ENCODE results near the gene P2RY12. TPM values are rescaled to one million over a fixed set of nuclear protein-coding genes. Genes with fewer than 3 reads are reported as not detected.

Gene P2RY12
- total RNA-seq, 4 donors from 2014 or later, result 6.3 to 11.5 (median 8.8) TPM

DNA sequence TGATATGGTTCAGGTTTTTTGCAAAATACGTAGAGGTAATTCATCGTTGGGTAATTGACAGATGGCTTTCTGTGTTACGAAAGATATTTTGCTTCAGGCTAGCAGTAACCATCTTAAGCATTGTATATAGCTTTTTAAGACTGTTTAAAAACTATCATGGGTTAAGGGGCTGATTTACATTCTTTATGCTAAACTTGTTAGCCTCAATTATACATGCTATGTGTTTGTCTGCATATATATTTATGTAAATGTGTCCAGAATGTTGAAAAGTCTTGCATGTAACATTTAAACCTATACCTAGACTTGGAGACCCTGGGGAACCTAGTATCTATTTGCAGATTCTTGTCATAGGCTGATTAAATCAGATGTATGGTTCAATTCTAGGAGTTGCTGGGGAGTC is 95.1 kb downstream of the P2RY12 start:
- H3K4me1 ChIP-seq, result peaks cover 0 to 2% (median 0%) of the 10 kb centered on the region in 4 donors
- 13 to 88% methylated on average over 3 of the region's 3 CpGs for WGBS, 2 donors
- H3K4me3 ChIP-seq, result no peak overlapping the region
- no peaks in the 10 kb centered on the region for H3K9me3 ChIP-seq
- no peak overlapping the region for H3K27ac ChIP-seq
- no peak for DNase-seq (ENCODE audit: low spot score in 2 of 2)
- no peaks in the 10 kb centered on the region for H3K36me3 ChIP-seq
- no peaks in the 10 kb centered on the region for H3K27me3 ChIP-seq
- TF ChIP-seq, protein P1, sequence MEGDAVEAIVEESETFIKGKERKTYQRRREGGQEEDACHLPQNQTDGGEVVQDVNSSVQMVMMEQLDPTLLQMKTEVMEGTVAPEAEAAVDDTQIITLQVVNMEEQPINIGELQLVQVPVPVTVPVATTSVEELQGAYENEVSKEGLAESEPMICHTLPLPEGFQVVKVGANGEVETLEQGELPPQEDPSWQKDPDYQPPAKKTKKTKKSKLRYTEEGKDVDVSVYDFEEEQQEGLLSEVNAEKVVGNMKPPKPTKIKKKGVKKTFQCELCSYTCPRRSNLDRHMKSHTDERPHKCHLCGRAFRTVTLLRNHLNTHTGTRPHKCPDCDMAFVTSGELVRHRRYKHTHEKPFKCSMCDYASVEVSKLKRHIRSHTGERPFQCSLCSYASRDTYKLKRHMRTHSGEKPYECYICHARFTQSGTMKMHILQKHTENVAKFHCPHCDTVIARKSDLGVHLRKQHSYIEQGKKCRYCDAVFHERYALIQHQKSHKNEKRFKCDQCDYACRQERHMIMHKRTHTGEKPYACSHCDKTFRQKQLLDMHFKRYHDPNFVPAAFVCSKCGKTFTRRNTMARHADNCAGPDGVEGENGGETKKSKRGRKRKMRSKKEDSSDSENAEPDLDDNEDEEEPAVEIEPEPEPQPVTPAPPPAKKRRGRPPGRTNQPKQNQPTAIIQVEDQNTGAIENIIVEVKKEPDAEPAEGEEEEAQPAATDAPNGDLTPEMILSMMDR (IDR thresholded peaks at IDR 0.05), result no peak
- TF ChIP-seq EP300 (IDR thresholded peaks at IDR 0.05) (no peak), POLR2A (IDR thresholded peaks at IDR 0.05) (no peak)

Other genes with a start within 250 kb of the P2RY12 start
- gene GPR171, start 181.5 kb downstream of the P2RY12 start, total RNA-seq, result 1 to 10 TPM in 2 of 4 donors, under 1 TPM in 1, not detected in 1; 0.84 to 2.7 (median 1.3) TPM
- gene P2RY14, start 106.2 kb downstream of the P2RY12 start, total RNA-seq, result 1 to 10 TPM; 4.2 to 9.4 (median 6.3) TPM
- not detected for gene GPR87, start 67.9 kb downstream of the P2RY12 start, total RNA-seq
- gene P2RY13, start 55.2 kb downstream of the P2RY12 start, total RNA-seq, result 1 to 10 TPM in 2 of 4 donors, under 1 TPM in 2; 0.20 to 3.1 (median 0.78) TPM
- gene IGSF10, start 76.3 kb upstream of the P2RY12 start, total RNA-seq, result 1 to 10 TPM in 3 of 4 donors, under 1 TPM in 1; 0.44 to 3.1 (median 2.2) TPM

Data from tibial nerve (tissue), 4 donors.